Measurements from ENCODE around the gene SPTBN4. TPM values are rescaled to one million over a fixed set of nuclear protein-coding genes. Genes with fewer than 3 reads are reported as not detected.
A peak's percentile ranks its signal among the peaks of the same experiment; 100 is the strongest.

Gene SPTBN4
- total and polyA plus RNA-seq, 2 donors (not counting 1 experiment from before 2014, with no cell fraction given), result 0.03 to 0.67 TPM

DNA sequence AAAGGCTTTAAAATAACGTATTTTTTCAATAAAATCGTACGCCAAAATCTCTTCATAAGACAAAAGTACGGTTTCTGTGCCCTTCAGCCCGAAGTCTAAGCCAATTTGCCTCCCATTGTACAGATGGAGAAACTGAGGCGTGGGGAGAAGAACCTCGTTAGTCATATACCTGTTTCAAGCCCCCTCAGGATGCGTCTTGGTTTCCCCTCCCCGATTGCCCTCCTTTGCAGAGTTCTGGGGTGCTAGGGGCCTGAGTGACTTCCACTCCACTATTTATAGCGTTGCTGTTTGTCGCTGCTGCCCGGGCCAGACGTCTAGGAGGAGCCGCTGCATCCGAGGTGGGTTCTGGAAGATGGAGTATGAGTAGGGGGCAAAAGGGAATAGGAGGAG is 132.1 kb downstream of the SPTBN4 start:
- Mint-ChIP-seq H3K27me3 (peaks cover 35% of the 10 kb centered on the region), H3K27ac (peak overlapping the region; percentile 50), H3K9me3 (ENCODE audit: insufficient read depth) (no peaks in the 10 kb centered on the region), H3K4me3 (peak overlapping the region; percentile 61), H3K4me1 (peaks cover 50% of the 10 kb centered on the region)
- no peaks in the 10 kb centered on the region for H4K20me1 ChIP-seq (ENCODE audit: control insufficient read depth, insufficient read depth, low read length, poor library complexity, severe bottlenecking)
- H2AFZ ChIP-seq (ENCODE audit: insufficient read depth, low read depth, low read length, poor library complexity, severe bottlenecking), result no peak overlapping the region
- H3K36me3 ChIP-seq (replicated peaks in 1 of 2; ENCODE audit: control extremely low read depth in 1 of 2, control insufficient read depth in 1 of 2, extremely low read depth in 1 of 2, insufficient read depth in 2 of 2, low read length in 1 of 2), result no peaks in the 10 kb centered on the region
- ATAC-seq (ENCODE audit: low read depth) (no peak), DNase-seq (no peak)
- H3K9ac ChIP-seq (ENCODE audit: low read length), result no peak overlapping the region
- CTCF ChIA-PET, result interaction anchor here (0.9 to 8.6 kb wide), 14 partner anchors 11 to 459 kb away, joined by 3 to 84 read pairs (median 9); no protein-coding TSS in a partner anchor
- intact Hi-C loops (cut with micrococcal nuclease), result loop anchor here (1.0 kb wide), 4 partner anchors 23 to 70 kb away; partner anchors contain the start of gene SHKBP1
- H3K4me2 ChIP-seq (replicated peaks; ENCODE audit: low read depth, low read length, poor library complexity, severe bottlenecking), result peak overlapping the region; percentile 87
- peaks cover 65 to 71% of the 10 kb centered on the region in 2 donors for H3K4me1 ChIP-seq (ENCODE audit: control insufficient read depth in 2 of 2, insufficient read depth in 2 of 2, low read length in 2 of 2)
- WGBS (ENCODE audit: insufficient coverage), result 20% methylated on average over 5 of the region's 15 CpGs
- TF ChIP-seq CTCF (IDR thresholded peaks at IDR 0.05) (peak; percentile 32), EZH2 (IDR thresholded peaks at IDR 0.05; ENCODE audit: borderline replicate concordance, insufficient read depth, low read depth, low read length, poor library complexity, severe bottlenecking) (peak; percentile 3)
- peaks cover 0 to 69% (median 40%) of the 10 kb centered on the region in 4 experiments for H3K27me3 ChIP-seq (replicated peaks in 1 of 4; ENCODE audit: control extremely low read depth in 1 of 4, control insufficient read depth in 3 of 4, insufficient read depth in 4 of 4, low read length in 3 of 4)
- no peak overlapping the region for H3K4me3 ChIP-seq (ENCODE audit: control extremely low read depth in 1 of 5, extremely low read depth in 1 of 5, insufficient read depth in 1 of 5, low read depth in 2 of 5, low read length in 4 of 5)
- POLR2A ChIA-PET, result interaction anchor here (1.3 kb wide), 1 partner anchor 28 kb away, joined by 3 read pairs; no protein-coding TSS in a partner anchor
- no peak overlapping the region for H3K27ac ChIP-seq (ENCODE audit: low read length in 2 of 2)
- H3K9me3 ChIP-seq (ENCODE audit: control extremely low read depth in 1 of 3, control insufficient read depth in 2 of 3, insufficient read depth in 1 of 3, low read length in 2 of 3), result peaks cover 0 to 22% (median 0%) of the 10 kb centered on the region in 3 donors
- no peaks in the 10 kb centered on the region for H3K79me2 ChIP-seq (ENCODE audit: control insufficient read depth, insufficient read depth, low read length)

GRCh38 chr19:40599331-40599901 is 132.6 kb downstream of the SPTBN4 start:
- no peaks in the 10 kb centered on the region for H3K79me2 ChIP-seq (ENCODE audit: control insufficient read depth, insufficient read depth, low read length)
- ChIA-PET POLR2A (interaction anchor here (1.3 to 1.5 kb wide), 2 partner anchors 14 to 29 kb away, joined by 3 to 7 read pairs; no protein-coding TSS in a partner anchor), CTCF (interaction anchor here (1.3 to 8.6 kb wide), 15 partner anchors 10 to 303 kb away, joined by 3 to 84 read pairs (median 10); no protein-coding TSS in a partner anchor)
- peak overlapping the region; percentile 32 for H2AFZ ChIP-seq (ENCODE audit: insufficient read depth, low read depth, low read length, poor library complexity, severe bottlenecking)
- peaks cover 55% of the 10 kb centered on the region for H3K4me1 Mint-ChIP-seq
- H3K9me3 Mint-ChIP-seq (ENCODE audit: insufficient read depth), result no peaks in the 10 kb centered on the region
- peak overlapping the region; percentile 87 for H3K4me2 ChIP-seq (replicated peaks; ENCODE audit: low read depth, low read length, poor library complexity, severe bottlenecking)
- H3K9me3 ChIP-seq (ENCODE audit: control extremely low read depth in 1 of 3, control insufficient read depth in 2 of 3, insufficient read depth in 1 of 3, low read length in 2 of 3), result peaks cover 0 to 26% (median 0%) of the 10 kb centered on the region in 3 donors
- H3K27ac Mint-ChIP-seq, result peak overlapping the region; percentile 50
- no peak for TF ChIP-seq CTCF (IDR thresholded peaks at IDR 0.05)
- no peak for TF ChIP-seq EZH2 (IDR thresholded peaks at IDR 0.05; ENCODE audit: borderline replicate concordance, insufficient read depth, low read depth, low read length, poor library complexity, severe bottlenecking)
- peak; percentile 52 for DNase-seq
- intact Hi-C loops (cut with micrococcal nuclease), result loop anchor here (1.0 kb wide), 1 partner anchor 35 kb away; no protein-coding TSS in a partner anchor
- peaks cover 0 to 72% (median 40%) of the 10 kb centered on the region in 4 experiments for H3K27me3 ChIP-seq (replicated peaks in 1 of 4; ENCODE audit: control extremely low read depth in 1 of 4, control insufficient read depth in 3 of 4, insufficient read depth in 4 of 4, low read length in 3 of 4)
- H3K4me3 Mint-ChIP-seq, result peak overlapping the region; percentile 61
- peaks cover 35% of the 10 kb centered on the region for H3K27me3 Mint-ChIP-seq
- no peak overlapping the region for H3K4me3 ChIP-seq (ENCODE audit: control extremely low read depth in 1 of 5, extremely low read depth in 1 of 5, insufficient read depth in 1 of 5, low read depth in 2 of 5, low read length in 4 of 5)
- no peak for ATAC-seq (ENCODE audit: low read depth)
- H4K20me1 ChIP-seq (ENCODE audit: control insufficient read depth, insufficient read depth, low read length, poor library complexity, severe bottlenecking), result no peaks in the 10 kb centered on the region
- peaks cover 70 to 76% of the 10 kb centered on the region in 2 donors for H3K4me1 ChIP-seq (ENCODE audit: control insufficient read depth in 2 of 2, insufficient read depth in 2 of 2, low read length in 2 of 2)
- H3K36me3 ChIP-seq (replicated peaks in 1 of 2; ENCODE audit: control extremely low read depth in 1 of 2, control insufficient read depth in 1 of 2, extremely low read depth in 1 of 2, insufficient read depth in 2 of 2, low read length in 1 of 2), result no peaks in the 10 kb centered on the region
- under 1% methylated on average over 9 of the region's 9 CpGs for WGBS (ENCODE audit: insufficient coverage)
- no peak overlapping the region for H3K27ac ChIP-seq (ENCODE audit: low read length in 2 of 2)
- no peak overlapping the region for H3K9ac ChIP-seq (ENCODE audit: low read length)

Measured in B cell (primary cell).